GM21717 (cell line): ENCODE results near the gene WASF2.

Experiments used
- ATAC-seq: cut with Tn5 transposase; IDR thresholded peaks from one replicate; pipeline ENCODE4 v1.9.1; 2021; ENCODE audit warnings: mild to moderate bottlenecking, moderate library complexity; ENCODE audit not compliant: unreplicated experiment

The WASF2 gene

GRCh38 chr1:27381969-27382762, 107.8 kb downstream of the WASF2 start:
- ATAC-seq, result no peak

GRCh38 chr1:27380766-27381733, 108.9 kb downstream of the WASF2 start:
- ATAC-seq, result no peak

GRCh38 chr1:27380224-27380623, 109.7 kb downstream of the WASF2 start:
- ATAC-seq, result no peak

GRCh38 chr1:27379564-27380122, 110.3 kb downstream of the WASF2 start:
- no peak for ATAC-seq

- ATAC-seq, result no peak
Observed at GRCh38 chr1:27377760-27378495, 112.0 kb downstream of the WASF2 start.

- ATAC-seq, result no peak
Observed at GRCh38 chr1:27374362-27375086, 115.4 kb downstream of the WASF2 start, which contains the start of gene FCN3. Gene FCN3 (minus strand): TSS chr1:27374824. CDS start chr1:27374818, 6 bp downstream.

- ATAC-seq, result no peak
Observed at GRCh38 chr1:27372808-27373690, 116.9 kb downstream of the WASF2 start.

GRCh38 chr1:27372022-27372807, 117.8 kb downstream of the WASF2 start:
- no peak for ATAC-seq

GRCh38 chr1:27368869-27369582, 120.9 kb downstream of the WASF2 start:
- no peak for ATAC-seq

GRCh38 chr1:27367160-27367650, 122.8 kb downstream of the WASF2 start:
- no peak for ATAC-seq

GRCh38 chr1:27366411-27367159, 123.4 kb downstream of the WASF2 start, which contains the start of gene MAP3K6:
Gene MAP3K6 (minus strand): TSS chr1:27366961. CDS start chr1:27366597, 364 bp downstream.
- ATAC-seq, result peak; percentile 35

GRCh38 chr1:27366113-27366410, 123.9 kb downstream of the WASF2 start:
- ATAC-seq, result peak; percentile 40

GRCh38 chr1:27365372-27366112, 124.4 kb downstream of the WASF2 start:
- ATAC-seq, result peak; percentile 28

- ATAC-seq, result no peak
Observed at GRCh38 chr1:27364696-27365371, 125.1 kb downstream of the WASF2 start.
